Measurements from ENCODE around the gene KANTR.

DNA sequence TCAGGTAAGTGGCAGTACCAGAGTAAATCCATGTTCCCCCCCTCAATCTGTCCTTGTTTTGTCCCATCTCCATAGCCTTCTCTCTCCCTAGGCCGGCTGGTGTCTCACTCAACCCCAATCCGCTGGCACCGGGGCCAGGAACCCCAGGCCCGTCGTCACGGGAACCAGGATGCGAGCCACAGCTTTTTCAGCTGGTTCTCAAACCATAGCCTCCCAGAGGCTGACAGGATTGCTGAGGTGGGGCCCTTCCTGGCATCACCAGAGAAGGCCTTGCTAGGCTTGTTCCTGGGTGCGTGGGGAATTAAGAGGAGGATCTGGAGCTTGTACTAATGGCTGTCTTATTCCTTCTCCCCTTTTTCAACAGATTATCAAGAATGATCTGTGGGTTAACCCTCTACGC, 9.1 kb upstream of the KANTR start:
- TF ChIP-seq, protein P1, sequence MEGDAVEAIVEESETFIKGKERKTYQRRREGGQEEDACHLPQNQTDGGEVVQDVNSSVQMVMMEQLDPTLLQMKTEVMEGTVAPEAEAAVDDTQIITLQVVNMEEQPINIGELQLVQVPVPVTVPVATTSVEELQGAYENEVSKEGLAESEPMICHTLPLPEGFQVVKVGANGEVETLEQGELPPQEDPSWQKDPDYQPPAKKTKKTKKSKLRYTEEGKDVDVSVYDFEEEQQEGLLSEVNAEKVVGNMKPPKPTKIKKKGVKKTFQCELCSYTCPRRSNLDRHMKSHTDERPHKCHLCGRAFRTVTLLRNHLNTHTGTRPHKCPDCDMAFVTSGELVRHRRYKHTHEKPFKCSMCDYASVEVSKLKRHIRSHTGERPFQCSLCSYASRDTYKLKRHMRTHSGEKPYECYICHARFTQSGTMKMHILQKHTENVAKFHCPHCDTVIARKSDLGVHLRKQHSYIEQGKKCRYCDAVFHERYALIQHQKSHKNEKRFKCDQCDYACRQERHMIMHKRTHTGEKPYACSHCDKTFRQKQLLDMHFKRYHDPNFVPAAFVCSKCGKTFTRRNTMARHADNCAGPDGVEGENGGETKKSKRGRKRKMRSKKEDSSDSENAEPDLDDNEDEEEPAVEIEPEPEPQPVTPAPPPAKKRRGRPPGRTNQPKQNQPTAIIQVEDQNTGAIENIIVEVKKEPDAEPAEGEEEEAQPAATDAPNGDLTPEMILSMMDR (IDR thresholded peaks at IDR 0.05; ENCODE audit: low read depth, low read length) = no peak
- TF ChIP-seq EZH2phosphoT487 (IDR thresholded peaks at IDR 0.05; ENCODE audit: low read depth) = no peak

Measured in OCI-LY3 (cell line).